ENCODE results near the gene WASF2. TPM values are rescaled to one million over a fixed set of nuclear protein-coding genes. Genes with fewer than 3 reads are reported as not detected.
"Not testable (repeated sequence)": the region's sequence is repeated elsewhere in the genome, so short reads cannot be mapped to it uniquely, and the experiment has no call there.

The WASF2 gene
- total RNA-seq, 2 experiments from 2014 or later, result 139 to 148 TPM

GRCh38 chr1:27501159-27501558, 11.2 kb upstream of the WASF2 start:
- not testable (repeated sequence) for H3K9me3 Mint-ChIP-seq; H3K36me3 Mint-ChIP-seq; H3K4me1 Mint-ChIP-seq; ATAC-seq (ENCODE audit: low read depth); H3K4me3 Mint-ChIP-seq; H3K27me3 Mint-ChIP-seq; H3K27ac Mint-ChIP-seq; DNase-seq
- POLR2A ChIA-PET, result interaction anchor here (1.1 kb wide), 1 partner anchor 11 kb away, joined by 3 read pairs; the partner anchor contains the start of gene WASF2

GRCh38 chr1:27499142-27499541, 9.2 kb upstream of the WASF2 start:
- Mint-ChIP-seq H3K36me3 (no peaks in the 10 kb centered on the region), H3K9me3 (no peaks in the 10 kb centered on the region), H3K27ac (no peak overlapping the region), H3K4me3 (no peak overlapping the region), H3K4me1 (no peaks in the 10 kb centered on the region), H3K27me3 (peaks cover 9% of the 10 kb centered on the region)
- DNase-seq, result no peak
- POLR2A ChIA-PET, result interaction anchor here (1.0 kb wide), 1 partner anchor 9 kb away, joined by 5 read pairs; the partner anchor contains the start of gene WASF2
- no peak for ATAC-seq (ENCODE audit: low read depth)

- no peaks in the 10 kb centered on the region for H3K36me3 Mint-ChIP-seq
- no peak overlapping the region for H3K27ac Mint-ChIP-seq
- no peak overlapping the region for H3K4me3 Mint-ChIP-seq
- POLR2A ChIA-PET, result interaction anchor here (1.0 to 1.8 kb wide), 2 partner anchors 25 to 29 kb away, joined by 4 read pairs; no protein-coding TSS in a partner anchor
- peaks cover 3% of the 10 kb centered on the region for H3K4me1 Mint-ChIP-seq
- no peaks in the 10 kb centered on the region for H3K9me3 Mint-ChIP-seq
- ATAC-seq (ENCODE audit: low read depth) (no peak), DNase-seq (no peak)
- peaks cover 7% of the 10 kb centered on the region for H3K27me3 Mint-ChIP-seq
Measured at GRCh38 chr1:27496604-27497155, 6.7 kb upstream of the WASF2 start.

GRCh38 chr1:27492796-27493195, 2.8 kb upstream of the WASF2 start:
- DNase-seq, result no peak
- Mint-ChIP-seq H3K27me3 (peaks cover 3% of the 10 kb centered on the region), H3K4me3 (no peak overlapping the region), H3K36me3 (peaks cover 3% of the 10 kb centered on the region), H3K27ac (peak overlapping the region; percentile 54), H3K9me3 (no peaks in the 10 kb centered on the region), H3K4me1 (peaks cover 17% of the 10 kb centered on the region)
- POLR2A ChIA-PET, result no interaction called here
- no peak for ATAC-seq (ENCODE audit: low read depth)

- H3K27me3 Mint-ChIP-seq, result peaks cover 3% of the 10 kb centered on the region
- H3K4me1 Mint-ChIP-seq, result peaks cover 17% of the 10 kb centered on the region
- H3K4me3 Mint-ChIP-seq, result no peak overlapping the region
- no peaks in the 10 kb centered on the region for H3K9me3 Mint-ChIP-seq
- DNase-seq (peak; percentile 12), ATAC-seq (ENCODE audit: low read depth) (no peak)
- POLR2A ChIA-PET, result interaction anchor here (4.4 kb wide), 1 partner anchor 31 kb away, joined by 60 read pairs; no protein-coding TSS in a partner anchor
- H3K36me3 Mint-ChIP-seq, result peaks cover 3% of the 10 kb centered on the region
- no peak overlapping the region for H3K27ac Mint-ChIP-seq
Measured at GRCh38 chr1:27491748-27492700, 2.1 kb upstream of the WASF2 start.

GRCh38 chr1:27489501-27489972, 430 bp downstream of the WASF2 start:
- peak overlapping the region; percentile 88 for H3K4me3 Mint-ChIP-seq
- H3K4me1 Mint-ChIP-seq, result peaks cover 19% of the 10 kb centered on the region
- peak overlapping the region; percentile 92 for H3K27ac Mint-ChIP-seq
- H3K9me3 Mint-ChIP-seq, result no peaks in the 10 kb centered on the region
- peak; percentile 16 for ATAC-seq (ENCODE audit: low read depth)
- H3K27me3 Mint-ChIP-seq, result no peaks in the 10 kb centered on the region
- peaks cover 3% of the 10 kb centered on the region for H3K36me3 Mint-ChIP-seq
- POLR2A ChIA-PET, result interaction anchor here (0.7 to 4.4 kb wide), 18 partner anchors 9 to 572 kb away, joined by 3 to 60 read pairs (median 5); partner anchors contain the start of genes AHDC1, FAM76A, IFI6 and SLC9A1
- DNase-seq, result peak; percentile 60

GRCh38 chr1:27487966-27488884, 1.7 kb downstream of the WASF2 start:
- ATAC-seq (ENCODE audit: low read depth), result no peak
- Mint-ChIP-seq H3K36me3 (peaks cover 3% of the 10 kb centered on the region), H3K4me1 (peaks cover 18% of the 10 kb centered on the region), H3K27me3 (no peaks in the 10 kb centered on the region), H3K27ac (peak overlapping the region; percentile 92), H3K4me3 (peak overlapping the region; percentile 88), H3K9me3 (no peaks in the 10 kb centered on the region)
- no peak for DNase-seq
- POLR2A ChIA-PET, result interaction anchor here (1.0 to 4.4 kb wide), 4 partner anchors 21 to 72 kb away, joined by 3 to 60 read pairs (median 6); no protein-coding TSS in a partner anchor

- ATAC-seq (ENCODE audit: low read depth) (no peak), DNase-seq (no peak)
- peaks cover 21% of the 10 kb centered on the region for H3K4me1 Mint-ChIP-seq
- no peaks in the 10 kb centered on the region for H3K27me3 Mint-ChIP-seq
- H3K9me3 Mint-ChIP-seq, result no peaks in the 10 kb centered on the region
- peaks cover 3% of the 10 kb centered on the region for H3K36me3 Mint-ChIP-seq
- POLR2A ChIA-PET, result no interaction called here
- H3K27ac Mint-ChIP-seq, result no peak overlapping the region
- no peak overlapping the region for H3K4me3 Mint-ChIP-seq
Measured at GRCh38 chr1:27485363-27485762, 4.6 kb downstream of the WASF2 start.

GRCh38 chr1:27483659-27484058, 6.3 kb downstream of the WASF2 start:
- POLR2A ChIA-PET, result interaction anchor here (0.6 kb wide), 1 partner anchor 27 kb away, joined by 6 read pairs; no protein-coding TSS in a partner anchor
- DNase-seq (no peak), ATAC-seq (ENCODE audit: low read depth) (no peak)
- no peaks in the 10 kb centered on the region for H3K27me3 Mint-ChIP-seq
- H3K9me3 Mint-ChIP-seq, result no peaks in the 10 kb centered on the region
- peaks cover 5% of the 10 kb centered on the region for H3K36me3 Mint-ChIP-seq
- H3K4me3 Mint-ChIP-seq, result no peak overlapping the region
- no peak overlapping the region for H3K27ac Mint-ChIP-seq
- H3K4me1 Mint-ChIP-seq, result peaks cover 18% of the 10 kb centered on the region

GRCh38 chr1:27481994-27482620, 7.9 kb downstream of the WASF2 start:
- Mint-ChIP-seq H3K4me1 (peaks cover 18% of the 10 kb centered on the region), H3K36me3 (peaks cover 11% of the 10 kb centered on the region), H3K4me3 (no peak overlapping the region), H3K9me3 (no peaks in the 10 kb centered on the region), H3K27me3 (no peaks in the 10 kb centered on the region), H3K27ac (no peak overlapping the region)
- POLR2A ChIA-PET, result interaction anchor here (0.6 kb wide), 1 partner anchor 453 kb away, joined by 4 read pairs; no protein-coding TSS in a partner anchor
- DNase-seq, result no peak
- ATAC-seq (ENCODE audit: low read depth), result no peak

GRCh38 chr1:27478098-27478497, 11.9 kb downstream of the WASF2 start:
- DNase-seq (no peak), ATAC-seq (ENCODE audit: low read depth) (no peak)
- Mint-ChIP-seq H3K9me3 (no peaks in the 10 kb centered on the region), H3K27me3 (no peaks in the 10 kb centered on the region), H3K27ac (peak overlapping the region; percentile 50), H3K4me3 (no peak overlapping the region), H3K4me1 (peaks cover 44% of the 10 kb centered on the region), H3K36me3 (peaks cover 27% of the 10 kb centered on the region)
- POLR2A ChIA-PET, result interaction anchor here (0.6 kb wide), 1 partner anchor 11 kb away, joined by 4 read pairs; no protein-coding TSS in a partner anchor

GRCh38 chr1:27476237-27476636, 13.7 kb downstream of the WASF2 start:
- H3K36me3 Mint-ChIP-seq, result peaks cover 33% of the 10 kb centered on the region

More at GRCh38 chr1:27476237-27476636, 13.7 kb downstream of the WASF2 start:
- POLR2A ChIA-PET, result interaction anchor here (1.4 kb wide), 1 partner anchor 14 kb away, joined by 3 read pairs; the partner anchor contains the start of gene WASF2
- ATAC-seq (ENCODE audit: low read depth), result no peak
- no peak for DNase-seq
- Mint-ChIP-seq H3K4me1 (peaks cover 41% of the 10 kb centered on the region), H3K27ac (no peak overlapping the region), H3K9me3 (no peaks in the 10 kb centered on the region), H3K4me3 (no peak overlapping the region), H3K27me3 (no peaks in the 10 kb centered on the region)

All from activated naive CD8-positive, alpha-beta T cell treated with anti-CD3 and anti-CD28 coated beads, Interleukin-2, amount 10 ng/mL, durations not matched to agents 7 days and 5 days (primary cell).